GM23338 (cell line): Measurements from ENCODE around the gene DIO1. TPM values are rescaled to one million over a fixed set of nuclear protein-coding genes. Genes with fewer than 3 reads are reported as not detected.

Experiments used
- ATAC-seq: fragments of 200-7000 bp; cut with Tn5 transposase; 3 replicates; pipeline ENCODE4 v1.9.1; 2020
- DNase-seq: peaks from one replicate; pipeline ENCODE4 v3.0.0-alpha.2; 2015; ENCODE audit warnings: low spot score
- H2AFZ ChIP-seq: fragments of 200-600 bp; sonication (generic); 2 replicates; pipeline ENCODE4 v1.8.0; 2016; ENCODE audit warnings: antibody characterized with exemption, mild to moderate bottlenecking, moderate library complexity
- H3F3A ChIP-seq: fragments of 200-600 bp; sonication (generic); replicated peaks from 2 replicates; pipeline ENCODE4 v1.8.0; 2017; ENCODE audit warnings: antibody characterized with exemption, mixed run types, low read depth
- H3K27ac ChIP-seq: fragments of 200-600 bp; sonication (generic); 2 replicates; pipeline ENCODE4 v1.6.1; 2016; ENCODE audit warnings: low read depth
- H3K27me3 ChIP-seq: fragments of 200-600 bp; sonication (generic); 2 replicates; pipeline ENCODE4 v1.8.0; 2016; ENCODE audit warnings: mild to moderate bottlenecking, mixed run types, moderate library complexity; ENCODE audit not compliant: insufficient read depth
- H3K36me3 ChIP-seq: fragments of 200-600 bp; sonication (generic); 2 replicates; pipeline ENCODE4 v1.8.0; 2016; ENCODE audit warnings: mild to moderate bottlenecking; ENCODE audit not compliant: insufficient read depth
- H3K4me1 ChIP-seq: fragments of 200-600 bp; sonication (generic); 2 replicates; pipeline ENCODE4 v1.8.0; 2016; ENCODE audit warnings: mild to moderate bottlenecking, moderate library complexity; ENCODE audit not compliant: insufficient read depth
- H3K4me2 ChIP-seq: fragments of 200-600 bp; sonication (generic); 2 replicates; pipeline ENCODE4 v1.7.1; 2017; ENCODE audit warnings: mixed run types
- H3K4me3 ChIP-seq: fragments of 200-600 bp; sonication (generic); 2 replicates; pipeline ENCODE4 v1.6.1; 2016; ENCODE audit warnings: mixed run types
- H3K79me2 ChIP-seq: fragments of 200-600 bp; sonication (generic); replicated peaks from 2 replicates; pipeline ENCODE4 v1.8.0; 2017; ENCODE audit warnings: mild to moderate bottlenecking; ENCODE audit not compliant: insufficient read depth
- H3K9me2 ChIP-seq: fragments of 200-600 bp; sonication (generic); 2 replicates; pipeline ENCODE4 v1.8.0; 2017; ENCODE audit not compliant: insufficient read depth
- H4K20me1 ChIP-seq: fragments of 200-600 bp; sonication (generic); replicated peaks from 2 replicates; pipeline ENCODE4 v1.8.0; 2017; ENCODE audit warnings: mild to moderate bottlenecking; ENCODE audit not compliant: insufficient read depth
- H3K27ac Mint-ChIP-seq: 2 replicates; pipeline ENCODE4 v1.8.0; 2020; ENCODE audit warnings: inconsistent platforms, mild to moderate bottlenecking, moderate library complexity, mixed read lengths
- H3K27me3 Mint-ChIP-seq: 3 replicates; pipeline ENCODE4 v1.8.0; 2022; ENCODE audit warnings: low read depth, mild to moderate bottlenecking, moderate library complexity, mixed read lengths, inconsistent platforms; ENCODE audit not compliant: insufficient read depth, poor library complexity
- H3K36me3 Mint-ChIP-seq: 3 replicates; pipeline ENCODE4 v1.8.0; 2021; ENCODE audit warnings: low read depth, mild to moderate bottlenecking, inconsistent platforms, moderate library complexity, mixed read lengths
- H3K4me1 Mint-ChIP-seq: 3 replicates; pipeline ENCODE4 v1.8.0; 2020; ENCODE audit warnings: mild to moderate bottlenecking, inconsistent platforms, mixed read lengths
- H3K4me3 Mint-ChIP-seq: 3 replicates; pipeline ENCODE4 v1.8.0; 2021; ENCODE audit warnings: moderate library complexity, mild to moderate bottlenecking, inconsistent platforms, mixed read lengths
- H3K9me3 Mint-ChIP-seq: 3 replicates; pipeline ENCODE4 v1.8.0; 2020; ENCODE audit warnings: moderate library complexity, mild to moderate bottlenecking, inconsistent platforms, mixed read lengths
- CREB1 ChIP-seq: fragments of 250-450 bp; sonication (Bioruptor Pico); IDR thresholded peaks from 2 replicates; pipeline ENCODE4 v1.5.0; 2020; ENCODE audit warnings: low read depth, mild to moderate bottlenecking, moderate library complexity
- CTCF ChIP-seq, 2 experiments: fragments of 200-600 bp in 1 of 2; sonication (generic) in 1 of 2; conservative IDR thresholded peaks; 2 replicates each; pipeline versions ENCODE4 v1.5.1 to v1.6.1; 2016 to 2017; ENCODE audit warnings: antibody characterized with exemption in 2 of 2, low read depth in 2 of 2, mild to moderate bottlenecking in 2 of 2, moderate library complexity in 1 of 2
- ETS1 ChIP-seq: IDR thresholded peaks from 2 replicates; pipeline ENCODE4 v1.6.1; 2016; ENCODE audit warnings: antibody characterized with exemption
- EZH2 ChIP-seq: fragments of 200-600 bp; sonication (generic); IDR thresholded peaks from one replicate; pipeline ENCODE4 v1.8.0; 2017; ENCODE audit warnings: antibody characterized with exemption, mild to moderate bottlenecking, low read depth; ENCODE audit not compliant: unreplicated experiment
- EZH2phosphoT487 ChIP-seq: fragments of 200-600 bp; sonication (generic); IDR thresholded peaks from one replicate; pipeline ENCODE4 v1.8.1; 2018; ENCODE audit warnings: antibody characterized with exemption; ENCODE audit not compliant: unreplicated experiment
- JUNB ChIP-seq: IDR thresholded peaks from one replicate; pipeline ENCODE4 v1.6.1; 2016; ENCODE audit warnings: antibody characterized with exemption; ENCODE audit not compliant: unreplicated experiment
- NANOG ChIP-seq: IDR thresholded peaks from 2 replicates; pipeline ENCODE4 v1.6.1; 2016; ENCODE audit warnings: antibody characterized with exemption, borderline replicate concordance
- REST ChIP-seq: IDR thresholded peaks from one replicate; pipeline ENCODE4 v1.6.1; 2018; ENCODE audit warnings: antibody characterized with exemption; ENCODE audit not compliant: unreplicated experiment
- ZNF331 ChIP-seq: fragments of 250-450 bp; sonication (Bioruptor Pico); IDR thresholded peaks from 2 replicates; pipeline ENCODE4 v1.5.0; 2020; ENCODE audit warnings: low read depth, mild to moderate bottlenecking, moderate library complexity
- ZNF462 ChIP-seq: fragments of 250-450 bp; sonication (Bioruptor Pico); IDR thresholded peaks from 2 replicates; pipeline ENCODE4 v1.5.0; 2020; ENCODE audit warnings: mild to moderate bottlenecking, moderate library complexity
- polyA plus RNA-seq: library from polyadenylated mRNA; unstranded; fragments of >200 nt; fragmentation: Nextera tagmentation; extraction: Ambion mirVana; gene quantifications from 2 replicates; pipeline ENCODE4 v1.2.1, GENCODE V29; 2016
- total RNA-seq: library from RNA; depleted of rRNA; stranded (reverse); fragments of >200 nt; shearing (Covaris generic); gene quantifications from 2 replicates; pipeline ENCODE4 v1.2.3, GENCODE V29; 2014

Gene DIO1
- total and polyA plus RNA-seq, 2 experiments from 2014 or later: 0.27 TPM; not detected in 1

- Mint-ChIP-seq H3K27me3 (peaks cover 3% of the 10 kb centered on the region), H3K9me3 (no peaks in the 10 kb centered on the region), H3K36me3 (no peaks in the 10 kb centered on the region; the same call in 2 of the 3 replicates), H3K4me3 (peak overlapping the region; percentile 89), H3K4me1 (peaks cover 45% of the 10 kb centered on the region), H3K27ac (no peak overlapping the region)
- ATAC-seq (peak; percentile 4), DNase-seq (peak; percentile 39)
- Histone ChIP-seq H3F3A (no peaks in the 10 kb centered on the region), H3K27ac (no peak overlapping the region), H2AFZ (peak overlapping the region; percentile 96), H3K27me3 (no peaks in the 10 kb centered on the region), H3K36me3 (no peaks in the 10 kb centered on the region), H4K20me1 (peaks cover 9% of the 10 kb centered on the region), H3K4me1 (peaks cover 34% of the 10 kb centered on the region), H3K79me2 (peaks cover 45% of the 10 kb centered on the region), H3K9me2 (no peaks in the 10 kb centered on the region), H3K4me2 (peak overlapping the region; percentile 94), H3K4me3 (peak overlapping the region; percentile 93)
- TF ChIP-seq ZNF462 (CRISPR knock-in tag) (no peak), JUNB (no peak), ZNF331 (CRISPR knock-in tag) (no peak), CREB1 (CRISPR knock-in tag) (no peak), NANOG (no peak), CTCF (conservative IDR thresholded peaks at IDR 0.05; ENCODE audit: low read depth in 2 of 2) (no peak), REST (no peak), EZH2phosphoT487 (no peak), ETS1 (no peak), EZH2 (no peak)
Observed at GRCh38 chr1:53944469-53945182, 50.6 kb downstream of the DIO1 start.
